HG03097 (cell line): ENCODE results near the gene ARHGAP6.
"Not testable (repeated sequence)": the region's sequence is repeated elsewhere in the genome, so short reads cannot be mapped to it uniquely, and the experiment has no call there.

Experiments used
- ATAC-seq: cut with Tn5 transposase; IDR thresholded peaks from one replicate; pipeline ENCODE4 v1.9.1; 2021; ENCODE audit not compliant: unreplicated experiment, low FRiP score

The ARHGAP6 gene

DNA sequence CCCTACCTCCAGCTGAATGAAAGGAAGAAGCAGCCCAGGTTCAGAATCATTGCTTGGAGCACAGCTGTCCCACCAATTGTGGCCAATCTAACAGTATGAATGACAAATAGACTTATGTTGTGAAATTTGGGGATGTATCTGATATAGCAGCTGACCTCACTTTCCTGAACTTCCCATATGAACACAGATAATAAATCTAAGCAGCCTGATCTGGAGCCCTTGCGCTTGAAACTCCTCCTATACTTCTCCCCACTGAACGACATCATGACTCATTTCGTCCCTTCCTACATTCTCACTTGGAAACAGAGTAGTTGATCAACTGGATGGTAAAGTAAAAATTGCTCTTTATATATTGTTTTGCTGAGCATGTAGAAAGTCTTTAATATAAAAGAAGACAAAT, 396.7 kb downstream of the ARHGAP6 start:
- no peak for ATAC-seq

DNA sequence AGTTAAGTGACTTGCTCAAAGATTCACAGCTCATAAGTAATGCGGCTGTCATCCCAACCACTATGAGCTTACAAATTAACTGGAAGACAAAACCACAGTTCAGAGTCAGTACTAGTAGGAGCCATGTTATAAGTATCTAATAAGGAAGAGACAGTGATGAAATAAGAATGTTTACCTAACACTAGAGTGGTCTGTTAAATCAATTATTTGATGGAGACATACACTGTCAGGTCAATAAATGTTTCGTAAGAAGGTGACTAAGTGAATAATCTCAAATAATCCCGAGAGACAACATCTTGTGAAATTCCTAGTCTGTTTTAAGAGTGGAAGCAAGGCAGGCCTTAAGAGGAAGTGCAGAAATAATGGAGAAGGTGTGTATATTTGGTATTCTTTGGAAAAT, 398.3 kb downstream of the ARHGAP6 start:
- ATAC-seq, result no peak

DNA sequence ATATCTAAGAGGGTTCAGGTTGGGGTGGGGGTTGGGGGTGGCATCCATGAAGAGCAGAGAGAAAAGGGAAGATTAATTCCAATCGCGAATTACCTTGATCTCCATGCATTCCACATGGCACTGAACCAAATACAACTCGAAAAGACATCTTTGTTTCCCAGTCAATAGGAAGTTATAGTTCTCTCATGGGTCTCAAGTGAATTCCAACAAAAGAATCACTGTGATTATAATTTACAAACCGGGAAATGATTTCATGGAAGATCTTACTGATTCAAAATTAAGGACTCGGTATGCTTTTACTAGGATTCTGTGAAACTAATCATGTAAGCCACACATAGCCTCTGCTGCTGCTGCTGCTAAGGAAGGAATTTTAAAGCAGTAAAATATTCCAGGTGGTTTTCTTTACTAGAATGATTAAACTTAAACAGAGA, 399.1 kb downstream of the ARHGAP6 start:
- ATAC-seq, result no peak

DNA sequence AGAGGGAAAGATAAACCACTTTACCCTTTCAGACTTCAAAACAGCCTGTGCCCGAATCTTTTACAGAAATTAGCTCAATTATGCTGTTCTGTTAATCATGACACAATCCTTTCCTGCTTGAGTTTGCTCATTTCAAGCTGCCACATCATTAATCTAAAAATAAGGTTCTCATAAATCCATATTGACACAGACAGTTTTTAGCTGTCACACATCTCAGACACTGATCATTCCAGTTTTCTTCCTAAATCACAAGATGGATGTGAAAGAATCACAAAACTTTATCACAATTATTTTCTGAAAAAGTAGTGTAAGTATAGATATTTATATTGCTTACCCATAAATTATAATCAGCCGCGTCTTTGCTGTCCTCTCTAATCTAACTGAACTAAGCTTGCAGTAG, 400.4 kb downstream of the ARHGAP6 start:
- no peak for ATAC-seq

DNA sequence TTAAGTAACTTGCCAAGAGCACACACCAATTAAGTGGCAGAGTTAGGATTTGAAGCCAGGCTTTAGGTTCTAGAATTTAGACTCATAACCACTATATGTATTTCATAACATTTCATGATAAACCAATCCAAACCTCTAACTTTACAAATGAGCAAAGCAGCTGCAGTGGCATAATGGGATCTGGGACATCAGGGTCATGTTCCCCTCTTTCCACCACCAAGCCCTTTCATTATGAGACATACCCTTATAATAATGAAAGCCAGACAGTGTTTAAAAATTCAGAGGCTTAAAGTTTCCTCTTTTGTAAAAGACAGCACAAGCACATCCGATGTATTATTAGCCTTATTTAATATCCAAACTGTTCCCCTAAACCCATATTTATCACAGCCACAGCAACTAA, 400.8 kb downstream of the ARHGAP6 start:
- ATAC-seq, result no peak

DNA sequence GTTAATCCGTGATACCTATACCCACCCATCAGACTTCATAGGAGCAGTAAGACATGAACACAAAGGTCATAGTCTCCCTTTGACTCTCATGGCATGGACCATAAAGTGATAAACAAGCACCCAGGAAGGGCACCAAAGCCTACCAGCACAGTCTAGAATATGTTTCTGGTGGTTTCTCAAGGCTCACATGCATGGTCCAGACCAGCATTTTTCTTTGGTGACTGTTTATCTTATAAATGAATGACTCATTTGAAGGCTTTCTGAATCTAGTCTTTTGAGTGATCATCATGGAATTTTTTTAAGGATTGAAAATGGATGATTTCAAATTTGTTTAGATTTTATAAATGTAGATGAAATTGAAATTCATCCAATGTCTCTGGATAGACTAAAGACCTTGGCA, 404.5 kb downstream of the ARHGAP6 start:
- no peak for ATAC-seq

DNA sequence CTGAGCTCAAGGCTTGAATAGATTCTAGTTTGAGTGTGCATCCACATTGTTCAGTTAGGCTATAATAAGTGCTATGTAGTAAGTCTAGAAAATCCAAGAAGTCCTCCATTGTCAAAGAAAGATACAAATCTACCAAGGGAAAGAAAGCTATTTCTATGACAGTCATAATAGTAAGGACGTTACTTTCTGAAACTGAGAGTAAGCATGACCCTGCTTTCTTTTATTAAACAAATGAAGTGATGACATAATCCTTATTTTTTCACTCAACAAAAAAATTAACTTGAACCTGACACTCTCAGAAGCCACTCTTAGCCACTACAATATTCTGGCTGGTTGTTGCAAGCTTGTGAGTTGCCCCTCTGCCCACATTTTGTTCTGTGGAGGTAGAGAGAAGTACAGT, 406.3 kb downstream of the ARHGAP6 start:
- ATAC-seq, result no peak

DNA sequence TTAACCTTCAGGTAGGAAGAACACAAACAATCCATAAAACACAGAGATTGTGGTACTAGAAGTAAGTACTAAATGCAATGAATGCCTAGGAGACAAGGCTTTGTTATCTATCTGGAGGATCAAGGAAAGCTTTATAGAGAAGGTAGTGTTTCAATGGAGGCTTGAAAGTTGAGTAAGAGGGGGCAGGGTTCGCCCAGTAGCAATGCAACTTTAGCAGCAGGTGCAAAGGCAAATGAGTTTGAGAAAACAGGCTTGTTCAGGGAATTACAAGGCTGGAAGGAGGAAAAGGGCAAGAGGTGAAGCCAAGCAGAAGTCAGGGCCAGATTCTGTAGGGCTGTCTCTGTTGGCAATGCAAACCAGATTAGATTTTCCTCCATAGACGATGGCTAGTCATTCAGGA, 408.0 kb downstream of the ARHGAP6 start:
- no peak for ATAC-seq

DNA sequence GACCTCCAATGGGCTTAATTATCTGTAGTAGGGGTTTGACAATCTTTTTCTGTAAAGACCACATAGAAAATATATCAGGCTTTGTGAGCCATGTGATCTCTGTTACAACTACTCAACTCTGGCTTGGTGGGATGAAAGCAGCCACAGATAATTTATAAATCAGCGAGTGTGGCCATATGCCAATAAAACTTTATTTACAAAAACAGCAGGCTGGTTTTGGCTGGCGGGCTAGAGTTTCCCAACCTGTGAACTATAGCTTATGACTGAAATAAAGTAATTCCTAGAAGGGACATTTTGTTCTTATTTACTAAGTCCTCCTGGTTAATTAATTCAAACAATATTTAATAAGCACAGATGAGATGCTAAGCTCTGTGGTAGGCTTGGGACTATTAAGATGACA, 408.4 kb downstream of the ARHGAP6 start:
- no peak for ATAC-seq

DNA sequence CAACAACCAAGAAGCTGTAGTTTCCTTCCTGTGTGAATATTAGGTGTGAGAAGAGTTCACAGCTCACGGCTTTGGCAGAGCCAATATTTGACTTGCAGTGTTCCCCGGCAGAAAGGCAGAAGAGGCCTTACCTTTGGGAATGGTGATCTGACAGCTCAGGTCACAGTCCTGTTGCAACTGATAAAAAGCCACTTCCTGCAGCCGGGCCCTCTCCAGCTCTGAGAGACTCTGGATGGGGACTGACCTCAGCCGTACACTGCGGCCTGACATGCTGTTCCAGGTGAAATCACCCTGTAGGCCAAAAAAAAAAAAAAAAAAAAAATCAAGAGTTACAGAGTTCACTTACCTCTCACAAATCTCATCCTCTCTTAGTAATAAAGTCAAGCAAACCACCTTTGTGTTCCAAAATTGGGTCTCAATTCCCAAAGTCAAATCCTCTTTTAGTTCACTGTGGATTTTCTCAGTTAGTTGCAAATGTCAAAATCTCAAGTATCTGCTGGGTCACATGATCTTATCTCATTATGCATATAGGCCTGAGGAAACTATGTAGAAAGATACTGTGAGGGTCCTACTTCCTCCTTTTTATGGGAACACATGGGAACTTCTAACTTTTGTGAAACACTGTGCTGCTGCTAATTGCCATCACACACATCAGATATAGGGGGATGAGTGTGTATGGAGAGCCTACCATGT, 411.2 kb downstream of the ARHGAP6 start:
- ATAC-seq, result no peak

DNA sequence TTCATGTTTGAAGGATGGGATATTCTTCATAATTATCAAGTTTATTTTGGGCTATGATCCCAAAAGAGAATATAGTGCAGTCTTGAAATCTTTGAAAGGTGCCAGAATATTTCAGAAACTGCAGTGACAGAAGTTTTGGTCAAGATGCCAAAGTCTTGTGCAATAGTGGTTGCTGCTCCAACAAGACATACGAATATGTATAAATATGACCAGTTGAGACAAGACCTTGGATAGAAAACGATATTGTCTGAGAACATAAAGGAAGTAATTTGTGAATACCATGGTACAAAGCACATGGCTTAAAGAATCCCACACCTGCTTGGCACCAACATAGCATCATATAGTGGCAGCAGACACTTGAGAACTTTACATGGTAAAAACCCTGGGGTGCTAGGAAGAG, 421.1 kb downstream of the ARHGAP6 start:
- no peak for ATAC-seq

DNA sequence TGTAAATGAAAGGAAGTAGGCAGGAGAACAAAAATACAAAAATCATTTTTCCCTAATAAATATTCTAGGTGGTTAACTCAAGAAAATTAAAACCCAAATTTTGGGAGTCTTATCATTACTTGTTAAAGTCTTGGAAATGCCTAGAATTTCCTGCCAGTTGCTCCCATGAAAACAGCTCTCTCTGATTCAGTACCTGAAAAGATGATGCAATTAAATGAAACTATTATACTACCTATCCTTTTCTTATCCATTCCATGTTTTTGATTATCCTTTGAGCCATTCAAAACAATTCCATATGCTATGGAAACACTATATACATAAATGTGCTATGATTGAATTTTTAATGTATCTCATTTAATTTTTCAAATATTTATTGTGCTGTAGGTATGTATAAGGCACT, 423.0 kb downstream of the ARHGAP6 start:
- no peak for ATAC-seq

DNA sequence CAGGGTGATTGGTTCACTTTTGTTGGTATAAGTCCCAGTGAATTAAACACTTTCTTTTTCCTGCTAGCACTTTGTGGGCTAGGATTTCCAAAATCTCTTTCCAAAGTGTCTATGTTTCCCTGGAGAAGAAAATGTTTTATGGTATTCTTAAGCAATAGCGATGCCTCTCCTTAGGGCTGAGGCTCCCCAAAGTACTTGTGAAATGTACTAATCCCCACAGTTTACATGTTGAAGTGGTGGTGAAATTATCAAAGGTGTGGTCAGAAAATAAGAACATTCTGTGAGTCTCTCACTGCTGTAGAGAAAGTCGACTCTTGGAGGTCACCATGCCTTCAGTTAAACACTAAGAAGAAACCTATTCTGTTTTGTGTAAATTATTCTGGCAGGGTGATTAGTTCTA, 424.0 kb downstream of the ARHGAP6 start:
- ATAC-seq, result no peak

DNA sequence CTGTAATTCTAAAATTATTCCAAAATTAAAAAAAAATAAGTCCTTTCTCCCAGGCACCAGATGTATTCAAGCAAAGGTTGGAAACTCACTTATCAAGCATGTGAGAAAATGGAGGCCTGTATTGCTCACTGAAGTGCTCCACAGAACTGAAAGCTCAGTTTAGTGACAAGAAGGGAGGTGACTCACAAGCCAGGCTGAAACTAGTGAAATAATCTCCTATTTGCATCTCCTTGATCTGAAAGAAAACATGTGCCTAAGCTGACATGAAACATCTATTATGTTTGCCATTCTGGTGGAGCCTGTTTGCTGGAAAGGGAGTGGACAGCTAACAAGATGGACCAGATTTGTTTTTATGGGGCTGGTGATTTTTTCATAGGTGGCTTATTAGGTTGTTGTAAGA, 426.5 kb downstream of the ARHGAP6 start:
- ATAC-seq, result no peak

DNA sequence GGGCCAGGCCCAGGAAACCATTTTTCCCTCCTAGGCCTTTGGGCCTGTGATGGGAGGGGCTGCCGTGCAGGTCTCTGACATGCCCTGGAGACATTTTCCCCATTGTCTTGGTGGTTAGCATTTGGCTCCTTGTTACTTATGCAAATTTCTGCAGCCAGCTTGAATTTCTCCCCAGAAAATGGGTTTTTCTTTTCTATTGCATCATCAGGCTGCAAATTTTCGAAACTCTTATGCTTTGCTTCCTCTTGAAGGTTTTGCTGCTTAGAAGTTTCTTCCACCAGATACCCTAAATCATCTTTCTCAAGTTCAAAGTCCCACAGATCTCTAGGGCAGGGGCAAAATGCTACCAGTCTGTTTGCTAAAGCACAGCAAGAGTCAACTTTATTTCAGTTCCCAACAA, 430.3 kb downstream of the ARHGAP6 start:
- not testable (repeated sequence) for ATAC-seq

DNA sequence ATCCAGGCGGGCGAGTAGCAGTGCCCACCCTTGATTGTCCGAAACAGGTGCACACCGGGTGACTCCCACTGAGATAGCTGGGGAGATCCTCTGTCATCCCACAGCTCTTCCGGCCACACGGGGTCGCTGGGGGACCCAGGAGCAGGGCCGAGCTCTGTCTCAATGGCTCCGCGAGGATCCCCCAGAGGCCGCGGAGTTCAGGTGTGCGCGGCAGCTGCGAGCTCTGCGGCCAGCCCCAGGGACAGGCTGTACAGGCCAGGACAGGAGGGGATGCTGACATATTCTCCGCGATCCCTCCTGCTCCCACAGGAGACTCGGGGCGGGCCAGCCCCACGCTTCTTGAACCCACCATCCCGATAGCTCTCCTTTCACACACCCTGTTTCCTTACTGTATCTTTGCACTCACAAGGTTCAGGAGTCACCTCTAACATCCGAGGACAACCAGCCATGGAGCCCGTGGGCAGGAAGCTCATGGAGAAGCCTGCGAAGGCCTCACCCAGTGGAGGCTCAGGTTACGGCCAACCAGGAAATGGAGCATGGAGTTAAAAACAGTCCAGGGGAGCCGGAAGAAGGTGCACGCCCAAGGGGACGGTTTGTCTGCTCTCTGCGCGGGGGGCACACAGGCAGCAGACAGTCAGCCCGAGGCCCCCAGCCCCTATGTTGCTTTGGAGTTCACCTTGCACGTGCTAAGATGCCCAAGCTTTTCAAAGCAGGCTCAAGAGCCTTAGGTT, 450.4 kb downstream of the ARHGAP6 start:
- no peak for ATAC-seq

DNA sequence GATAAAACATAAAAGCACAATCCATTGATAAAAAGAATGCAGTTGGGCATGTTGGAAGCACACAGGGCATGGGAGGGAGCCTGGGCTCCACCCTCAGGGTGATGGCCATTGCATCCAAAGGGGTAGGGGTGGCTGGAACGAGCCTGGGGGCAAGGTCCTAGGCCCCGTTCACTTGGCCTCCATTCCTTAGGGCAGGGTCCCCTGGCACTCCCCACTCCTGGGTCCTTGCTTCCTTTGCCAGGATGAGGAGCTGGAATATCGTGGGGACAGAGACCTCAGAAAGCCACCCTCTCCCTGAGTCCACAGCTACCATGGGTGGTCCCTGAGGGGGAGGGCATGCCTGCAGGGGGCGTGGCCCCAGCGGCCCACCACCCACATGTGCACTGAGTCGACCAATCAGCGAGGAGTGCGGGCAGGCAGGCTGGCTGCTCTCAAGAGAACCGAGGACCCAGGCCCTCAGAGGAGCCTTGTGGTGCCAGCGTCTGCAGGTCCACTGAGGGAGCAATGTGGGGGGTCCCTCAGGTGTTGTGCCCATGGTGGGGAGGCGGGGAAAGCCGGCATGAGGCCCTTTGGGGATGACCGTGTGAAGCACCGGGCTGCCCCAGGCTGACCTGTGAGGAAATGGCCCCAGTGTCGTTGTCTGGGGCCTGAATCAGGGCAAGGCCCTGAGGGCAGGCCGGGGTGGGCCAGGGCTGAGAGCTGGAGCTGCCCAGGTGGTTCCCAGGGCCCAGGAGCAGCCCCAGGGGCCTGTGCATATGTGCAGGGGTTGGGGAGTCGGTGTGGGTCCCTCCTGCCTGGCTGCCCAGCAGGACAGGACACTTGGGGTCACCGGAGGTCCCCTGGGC, 451.2 kb downstream of the ARHGAP6 start:
- no peak for ATAC-seq

DNA sequence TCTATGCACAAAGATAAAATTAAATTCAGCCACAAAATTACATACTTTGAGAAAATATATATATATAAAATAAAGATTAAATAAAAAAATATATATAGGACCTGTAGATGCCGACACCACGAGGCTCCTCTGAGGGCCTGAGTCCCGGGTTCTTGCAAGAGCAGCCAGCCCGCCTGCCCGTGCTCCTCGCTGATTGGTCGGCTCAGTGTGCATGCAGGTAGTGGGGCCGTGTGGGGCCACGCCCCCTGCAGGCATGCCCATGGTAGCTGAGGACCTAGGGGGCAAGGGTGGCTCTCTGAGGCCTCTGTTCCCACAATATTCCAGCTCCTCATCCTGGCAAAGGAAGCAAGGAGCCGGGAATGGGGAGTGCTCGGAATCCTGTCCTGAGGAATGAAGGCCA, 453.0 kb downstream of the ARHGAP6 start:
- ATAC-seq, result no peak

DNA sequence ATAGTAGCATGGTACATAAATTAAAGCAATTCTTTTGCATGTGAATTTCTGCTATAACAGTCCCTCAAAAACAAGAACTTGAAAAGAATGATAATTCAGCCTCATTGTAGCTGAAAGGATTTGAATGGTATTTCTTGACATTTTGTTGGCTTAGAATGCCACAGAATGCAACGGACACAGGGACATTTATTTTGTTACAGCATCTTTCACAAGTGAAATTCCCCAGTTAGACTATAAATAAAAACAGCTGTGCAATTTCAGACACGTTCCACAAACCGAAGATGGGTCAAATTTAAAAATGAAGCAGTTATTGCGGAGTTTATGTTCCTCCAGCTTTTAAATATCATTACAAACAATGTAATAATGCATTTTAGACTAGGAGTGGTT, 455.3 kb downstream of the ARHGAP6 start:
- ATAC-seq, result no peak

DNA sequence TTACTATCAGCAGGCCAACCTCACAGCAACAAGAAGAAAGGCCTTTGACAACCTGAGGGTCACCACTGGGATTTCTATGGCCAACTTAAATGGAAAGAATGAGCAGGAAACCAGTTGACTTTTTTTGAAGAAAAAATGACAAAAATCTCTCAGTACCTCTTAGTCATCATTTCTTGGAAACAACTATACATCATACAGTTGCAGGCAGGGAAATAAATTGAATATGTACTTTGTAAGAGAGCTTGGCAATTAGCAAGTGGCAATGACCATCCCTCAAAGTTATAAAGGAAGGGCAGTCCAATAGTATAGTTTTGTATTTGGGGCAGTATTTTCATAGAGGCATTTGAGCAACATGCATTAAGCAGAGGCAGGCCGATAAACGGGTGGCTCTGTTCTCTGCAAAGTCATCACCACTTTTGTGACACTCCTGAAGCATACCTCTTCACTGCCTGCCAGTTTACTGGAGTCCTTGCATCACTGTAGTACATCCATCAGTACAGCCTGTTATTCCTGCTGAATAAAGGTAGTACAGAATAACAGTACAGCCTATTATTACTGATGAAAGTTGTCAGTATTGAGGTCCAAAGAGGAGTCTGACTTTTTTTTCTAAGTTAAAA, 455.8 kb downstream of the ARHGAP6 start:
- ATAC-seq, result no peak

DNA sequence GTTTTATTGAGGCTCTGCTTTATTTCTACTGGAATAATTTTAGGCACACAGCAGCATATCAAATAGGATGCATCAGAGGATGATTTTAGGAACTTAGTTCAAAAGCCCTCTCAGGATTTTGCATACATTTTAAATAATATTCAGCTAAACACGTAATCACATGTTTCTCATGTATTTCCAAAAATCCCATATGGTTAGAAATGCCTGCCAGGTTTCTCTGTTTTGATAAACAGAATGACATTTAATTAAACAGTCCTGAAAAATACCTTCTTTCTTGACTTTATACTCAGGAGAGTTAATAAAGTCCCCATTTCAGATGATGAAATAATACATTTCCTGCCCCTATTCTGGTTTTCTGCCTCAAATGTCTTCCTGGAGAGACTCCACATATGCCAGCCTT, 459.0 kb downstream of the ARHGAP6 start:
- ATAC-seq, result no peak
